BE2C (cell line): Measurements from ENCODE around the gene B9D1. TPM values are rescaled to one million over a fixed set of nuclear protein-coding genes. Genes with fewer than 3 reads are reported as not detected.

Source experiments
- DNase-seq: peaks from one replicate; pipeline ENCODE4 v3.0.0-alpha.2; 2020
- H3K27me3 ChIP-seq: fragments of 250-450 bp; sonication (Bioruptor Pico); 2 replicates; pipeline ENCODE4 v1.5.1; 2020; ENCODE audit warnings: mild to moderate bottlenecking
- H3K36me3 ChIP-seq: fragments of 250-450 bp; sonication (Bioruptor Pico); 2 replicates; pipeline ENCODE4 v1.5.1; 2020; ENCODE audit warnings: mild to moderate bottlenecking
- H3K4me1 ChIP-seq: fragments of 250-450 bp; sonication (Bioruptor Pico); 2 replicates; pipeline ENCODE4 v1.5.1; 2020
- H3K4me3 ChIP-seq: 2 replicates; pipeline ENCODE4 v1.5.1; 2011; ENCODE audit warnings: low read depth, low read length
- H3K9me3 ChIP-seq: fragments of 250-450 bp; sonication (Bioruptor Pico); 2 replicates; pipeline ENCODE4 v1.5.1; 2020
- polyA plus RNA-seq: library from polyadenylated mRNA; unstranded; fragments of >200 nt; gene quantifications from one replicate; pipeline ENCODE4 v1.2.1, GENCODE V29; 2012; ENCODE audit warnings: low read depth, missing spikeins; ENCODE audit not compliant: insufficient read length, insufficient read depth
- TF ChIP-seq, protein P1 (sequence below): IDR thresholded peaks from 2 replicates; pipeline ENCODE4 v1.5.1; 2012; ENCODE audit warnings: mild to moderate bottlenecking, low read depth, low read length

The B9D1 gene, protein sequence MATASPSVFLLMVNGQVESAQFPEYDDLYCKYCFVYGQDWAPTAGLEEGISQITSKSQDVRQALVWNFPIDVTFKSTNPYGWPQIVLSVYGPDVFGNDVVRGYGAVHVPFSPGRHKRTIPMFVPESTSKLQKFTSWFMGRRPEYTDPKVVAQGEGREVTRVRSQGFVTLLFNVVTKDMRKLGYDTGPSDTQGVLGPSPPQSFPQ
- 4.8 TPM for polyA plus RNA-seq

DNA sequence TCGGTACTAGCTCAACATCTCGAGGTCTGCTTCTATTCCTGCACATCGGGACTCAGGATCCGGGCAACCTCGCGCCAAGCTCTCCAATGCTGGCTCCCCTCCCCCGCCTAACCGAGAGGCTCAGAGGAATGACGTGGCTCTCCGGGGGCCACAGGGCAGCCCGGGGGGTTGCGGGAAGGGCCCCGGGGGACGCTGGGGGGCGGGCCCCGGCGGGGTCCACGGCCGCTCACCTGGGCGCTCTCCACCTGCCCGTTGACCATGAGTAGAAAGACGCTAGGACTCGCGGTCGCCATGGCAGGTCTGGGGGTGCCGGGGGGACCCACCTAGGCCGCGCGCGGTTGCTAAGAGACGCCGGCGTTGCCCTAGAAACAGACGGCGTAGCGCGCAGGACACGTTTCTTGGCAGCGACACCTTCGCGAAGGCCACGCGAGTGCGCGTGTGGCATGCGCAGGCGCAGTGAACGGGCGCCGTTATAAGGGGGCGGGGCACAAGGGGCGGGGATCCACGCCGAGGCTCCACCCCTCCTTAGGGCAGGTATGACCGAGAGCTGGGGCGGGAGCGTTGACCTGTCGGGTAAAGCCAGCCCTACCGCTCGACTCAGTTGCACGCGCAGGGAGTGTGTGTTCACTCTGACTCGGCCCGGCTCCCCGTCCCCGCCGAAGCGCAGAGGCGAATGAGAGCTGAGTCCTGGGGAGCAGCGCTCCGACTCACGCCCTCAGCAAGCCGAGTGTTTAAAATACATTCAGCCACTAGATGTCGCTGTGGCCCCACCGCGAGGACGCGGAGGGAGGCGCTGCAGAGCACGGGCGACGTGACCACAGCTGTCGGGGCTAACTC lies at the start of gene B9D1:
TSS of gene B9D1 (minus strand) at position 447 of the 837 bp plus-strand sequence. CDS start at position 293, 154 bp downstream.
- H3K4me1 ChIP-seq: no peaks in the 10 kb centered on the region
- H3K27me3 ChIP-seq: no peaks in the 10 kb centered on the region
- TF ChIP-seq, protein P1, sequence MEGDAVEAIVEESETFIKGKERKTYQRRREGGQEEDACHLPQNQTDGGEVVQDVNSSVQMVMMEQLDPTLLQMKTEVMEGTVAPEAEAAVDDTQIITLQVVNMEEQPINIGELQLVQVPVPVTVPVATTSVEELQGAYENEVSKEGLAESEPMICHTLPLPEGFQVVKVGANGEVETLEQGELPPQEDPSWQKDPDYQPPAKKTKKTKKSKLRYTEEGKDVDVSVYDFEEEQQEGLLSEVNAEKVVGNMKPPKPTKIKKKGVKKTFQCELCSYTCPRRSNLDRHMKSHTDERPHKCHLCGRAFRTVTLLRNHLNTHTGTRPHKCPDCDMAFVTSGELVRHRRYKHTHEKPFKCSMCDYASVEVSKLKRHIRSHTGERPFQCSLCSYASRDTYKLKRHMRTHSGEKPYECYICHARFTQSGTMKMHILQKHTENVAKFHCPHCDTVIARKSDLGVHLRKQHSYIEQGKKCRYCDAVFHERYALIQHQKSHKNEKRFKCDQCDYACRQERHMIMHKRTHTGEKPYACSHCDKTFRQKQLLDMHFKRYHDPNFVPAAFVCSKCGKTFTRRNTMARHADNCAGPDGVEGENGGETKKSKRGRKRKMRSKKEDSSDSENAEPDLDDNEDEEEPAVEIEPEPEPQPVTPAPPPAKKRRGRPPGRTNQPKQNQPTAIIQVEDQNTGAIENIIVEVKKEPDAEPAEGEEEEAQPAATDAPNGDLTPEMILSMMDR: peak; percentile 63
- no peaks in the 10 kb centered on the region for H3K36me3 ChIP-seq
- peak within 1 kb of the TSS; percentile 67 for H3K4me3 ChIP-seq
- no peaks in the 10 kb centered on the region for H3K9me3 ChIP-seq
- DNase-seq: peak; percentile 83

DNA sequence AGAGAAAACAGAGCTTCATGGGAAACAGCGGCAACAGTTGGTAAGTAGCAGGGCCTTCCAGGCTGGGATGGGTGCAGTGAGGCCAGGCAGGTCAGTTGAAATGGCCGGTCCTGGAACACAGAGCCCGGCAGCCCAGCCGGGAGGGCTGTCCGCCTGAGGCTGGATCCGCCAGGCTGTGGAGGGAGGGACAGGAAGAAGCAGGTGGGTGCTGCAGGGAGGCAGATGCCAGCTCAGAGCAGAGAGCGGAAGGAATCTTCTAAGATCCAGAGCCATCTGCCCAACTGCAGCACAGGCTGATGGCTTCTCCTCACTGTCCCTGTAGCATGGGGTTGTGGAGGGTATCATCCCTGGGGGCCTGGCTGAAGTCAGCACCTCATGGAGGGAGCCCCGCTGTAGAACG lies 49.1 kb upstream of the B9D1 start:
- Histone ChIP-seq H3K9me3 (no peaks in the 10 kb centered on the region), H3K36me3 (no peaks in the 10 kb centered on the region), H3K4me3 (peak overlapping the region; percentile 48; the same call in 1 of the 2 replicates), H3K27me3 (no peaks in the 10 kb centered on the region), H3K4me1 (no peaks in the 10 kb centered on the region)
- TF ChIP-seq, protein P1: no peak
- DNase-seq: no peak

DNA sequence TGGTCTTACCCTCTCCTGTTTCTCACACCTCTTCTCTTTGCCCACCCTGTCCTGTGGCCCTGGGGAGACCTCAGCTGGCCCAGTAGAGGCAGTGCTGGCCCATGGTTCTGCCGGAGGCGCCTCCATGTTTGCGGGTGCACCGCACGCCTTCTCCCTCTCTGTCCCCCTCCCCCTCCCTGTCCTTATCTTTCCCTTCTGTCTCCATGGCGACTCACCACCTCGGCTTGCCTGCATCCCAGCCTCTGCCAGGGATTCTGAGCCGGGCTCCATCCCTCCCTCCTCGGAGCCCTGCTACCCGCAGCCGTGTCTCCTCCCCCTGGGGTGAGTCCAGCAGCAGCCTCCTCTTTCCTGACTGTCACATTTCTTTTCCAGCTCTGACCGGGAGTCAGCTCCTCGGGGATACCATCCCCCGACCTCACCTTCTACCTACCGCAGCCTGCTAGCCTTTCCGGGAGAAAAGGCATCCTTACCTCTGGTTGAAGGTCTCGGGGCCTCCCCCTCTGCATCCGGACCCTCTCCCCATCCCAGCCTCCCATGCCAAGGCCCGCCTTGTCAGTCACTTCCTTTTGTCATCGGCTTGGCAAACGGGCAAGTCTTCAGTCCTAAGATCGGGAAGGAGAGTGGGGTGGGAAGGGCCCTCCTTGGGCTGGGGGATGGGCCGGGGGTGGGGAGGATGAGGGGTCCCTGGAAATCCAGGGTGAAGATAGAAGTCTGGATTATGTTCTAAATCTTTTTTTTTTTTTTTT lies 48.5 kb upstream of the B9D1 start, which contains the start of gene RNF112:
TSS of gene RNF112 (plus strand) at position 358 of the 746 bp plus-strand sequence. CDS start at position 535, 177 bp downstream.
- Histone ChIP-seq H3K4me1 (no peaks in the 10 kb centered on the region), H3K9me3 (no peaks in the 10 kb centered on the region), H3K4me3 (peak within 1 kb of the TSS; percentile 48), H3K36me3 (no peaks in the 10 kb centered on the region), H3K27me3 (no peaks in the 10 kb centered on the region)
- TF ChIP-seq, protein P1: no peak
- peak; percentile 49 for DNase-seq

DNA sequence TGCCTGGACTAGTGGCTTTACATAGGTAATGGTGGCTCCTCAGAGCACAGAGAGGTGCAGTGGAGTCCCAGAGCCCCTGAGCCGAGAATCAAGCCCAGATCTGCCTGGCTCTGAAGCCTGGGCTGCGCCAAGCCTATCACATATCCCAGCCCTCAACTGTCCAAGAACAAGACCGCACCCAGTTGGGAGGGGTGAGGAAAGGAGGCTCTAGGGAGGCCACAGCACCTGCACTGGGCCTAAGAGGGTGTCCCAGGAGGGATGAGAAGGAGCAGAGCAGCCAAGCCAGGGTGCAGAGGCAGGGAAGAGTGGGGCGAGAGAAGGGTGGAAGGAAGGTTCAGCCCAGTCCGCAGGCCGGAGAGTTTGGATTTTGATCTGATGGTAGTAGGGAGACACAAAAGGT lies 47.6 kb upstream of the B9D1 start:
- Histone ChIP-seq H3K9me3 (no peaks in the 10 kb centered on the region), H3K27me3 (no peaks in the 10 kb centered on the region), H3K36me3 (no peaks in the 10 kb centered on the region), H3K4me1 (no peaks in the 10 kb centered on the region), H3K4me3 (no peak overlapping the region)
- TF ChIP-seq, protein P1: no peak
- DNase-seq: no peak

DNA sequence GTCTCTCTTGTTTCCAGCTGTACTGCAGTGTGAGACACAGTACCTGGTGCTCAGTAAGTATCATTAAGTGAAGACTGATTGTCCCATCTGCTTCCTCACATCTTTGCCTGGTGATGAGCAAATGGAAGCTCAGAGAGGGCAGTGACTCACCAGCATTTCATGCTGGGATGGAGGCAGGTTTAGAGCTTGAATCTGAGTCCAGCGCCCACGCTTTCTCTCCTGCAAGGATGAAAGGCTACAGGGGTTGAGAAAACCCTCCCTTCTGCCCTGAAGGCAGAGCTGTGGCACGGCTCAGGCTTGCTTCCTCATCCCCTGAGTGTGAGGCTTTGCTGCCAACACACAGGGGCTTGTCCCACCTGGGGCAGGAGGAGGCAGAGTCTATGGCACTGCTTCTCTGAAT lies 47.0 kb upstream of the B9D1 start:
- H3K4me1 ChIP-seq: no peaks in the 10 kb centered on the region
- no peaks in the 10 kb centered on the region for H3K9me3 ChIP-seq
- no peak for DNase-seq
- TF ChIP-seq, protein P1: no peak
- H3K4me3 ChIP-seq: no peak overlapping the region
- H3K27me3 ChIP-seq: no peaks in the 10 kb centered on the region
- H3K36me3 ChIP-seq: no peaks in the 10 kb centered on the region
